H1 (cell line): ENCODE results near the gene RABEP2. TPM values are rescaled to one million over a fixed set of nuclear protein-coding genes. Genes with fewer than 3 reads are reported as not detected.

Experiments used
- JUN ChIP-seq: IDR thresholded peaks from 2 replicates; pipeline ENCODE4 v1.6.1; 2011; ENCODE audit warnings: low read depth, mild to moderate bottlenecking, improper control_type of control experiment, low read length
- JUND ChIP-seq: IDR thresholded peaks from 2 replicates; pipeline ENCODE4 v1.6.1; 2011; ENCODE audit warnings: mild to moderate bottlenecking, improper control_type of control experiment, low read length
- POLR2AphosphoS5 ChIP-seq: IDR thresholded peaks from 2 replicates; pipeline ENCODE4 v1.6.1; 2011; ENCODE audit warnings: low read depth, low read length
- SIX5 ChIP-seq: IDR thresholded peaks from 2 replicates; pipeline ENCODE4 v1.6.1; 2011; ENCODE audit warnings: mild to moderate bottlenecking, low read depth, low read length
- polyA plus RNA-seq, 7 experiments: library from polyadenylated mRNA; depleted of rRNA in 3 of 7; stranded (reverse) in 5 of 7; unstranded in 2 of 7; fragments of >200 nt in 5 of 7; fragments of 200-250 nt in 2 of 7; gene quantifications; 1 replicate in 5 of 7; 2 replicates in 1 of 7; 4 replicates in 1 of 7; pipeline versions ENCODE4 v1.2.1 to v1.2.3, GENCODE V29; 2011 to 2013; ENCODE audit warnings: missing spikeins in 2 of 7, mixed read lengths in 2 of 7
- total RNA-seq: library from RNA; stranded (reverse); fragmentation: NEBNext Ultra II Directional; extraction: Animal tissue kit (Norgen Biotek cat#: 25700); gene quantifications from 2 replicates; pipeline ENCODE4 v1.2.1, GENCODE V29; 2021
- TF ChIP-seq, protein P1 (sequence below): fragments of 300-600 bp; sonication (generic); IDR thresholded peaks from 2 replicates; pipeline ENCODE4 v1.7.1; 2012; ENCODE audit warnings: low read length, moderate library complexity, mild to moderate bottlenecking, inconsistent platforms; ENCODE audit not compliant: insufficient replicate concordance
- TF ChIP-seq, protein P2 (sequence below): IDR thresholded peaks from 2 replicates; pipeline ENCODE4 v1.6.1; 2011; ENCODE audit warnings: low read depth, mild to moderate bottlenecking, low read length; ENCODE audit not compliant: insufficient read depth
- TF ChIP-seq, protein P3 (sequence below), 3 experiments: IDR thresholded peaks; 1 replicate in 2 of 3; 2 replicates in 1 of 3; pipeline versions ENCODE4 v1.5.1 to v1.6.1; 2011; ENCODE audit warnings: low read length in 3 of 3, mild to moderate bottlenecking in 3 of 3, inconsistent platforms in 2 of 3, low read depth in 1 of 3, moderate library complexity in 1 of 3; ENCODE audit not compliant: insufficient read depth in 1 of 3; ENCODE audit errors: control extremely low read depth in 1 of 3

RABEP2 gene
- total and polyA plus RNA-seq, 2 of the 8 experiments (the other 6 are each of a cell fraction or from before 2014, with no cell fraction given): 10.4 to 14.9 TPM

DNA sequence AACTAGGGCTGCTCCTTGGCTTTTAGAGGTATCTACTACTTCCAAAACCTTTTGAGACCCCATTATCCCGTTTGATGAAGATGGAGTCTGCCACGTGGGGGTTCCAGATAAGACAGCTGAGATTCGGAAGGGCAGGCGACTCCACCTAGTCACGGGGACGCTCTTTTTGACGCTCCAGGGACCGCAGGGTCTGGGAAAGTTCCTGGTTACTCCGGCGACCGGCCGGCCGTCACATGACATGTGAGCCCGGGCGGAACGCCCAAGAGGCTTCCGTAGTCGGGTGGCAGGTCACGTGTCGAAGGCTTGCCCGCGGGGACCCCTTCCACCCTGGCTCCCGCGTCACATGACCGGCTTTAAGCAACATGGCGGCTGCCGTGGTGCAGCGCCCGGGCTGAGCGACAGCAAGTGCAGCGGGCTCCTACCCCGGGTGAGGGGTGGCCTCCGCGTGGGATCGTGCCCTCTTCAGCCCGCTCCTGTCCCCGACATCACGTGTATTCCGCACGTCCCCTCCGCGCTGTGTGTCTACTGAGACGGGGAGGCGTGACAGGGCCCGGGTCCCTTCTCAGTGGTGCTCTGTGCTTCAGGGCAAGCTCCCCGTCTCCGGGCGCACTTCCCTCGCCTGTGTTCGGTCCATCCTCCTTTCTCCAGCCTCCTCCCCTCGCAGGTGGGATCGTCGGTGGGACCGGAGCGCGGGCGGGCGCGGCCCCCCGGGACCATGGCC lies 49.6 kb upstream of the RABEP2 start, which contains the start of gene SPNS1 (continued):
- TF ChIP-seq, protein P1, sequence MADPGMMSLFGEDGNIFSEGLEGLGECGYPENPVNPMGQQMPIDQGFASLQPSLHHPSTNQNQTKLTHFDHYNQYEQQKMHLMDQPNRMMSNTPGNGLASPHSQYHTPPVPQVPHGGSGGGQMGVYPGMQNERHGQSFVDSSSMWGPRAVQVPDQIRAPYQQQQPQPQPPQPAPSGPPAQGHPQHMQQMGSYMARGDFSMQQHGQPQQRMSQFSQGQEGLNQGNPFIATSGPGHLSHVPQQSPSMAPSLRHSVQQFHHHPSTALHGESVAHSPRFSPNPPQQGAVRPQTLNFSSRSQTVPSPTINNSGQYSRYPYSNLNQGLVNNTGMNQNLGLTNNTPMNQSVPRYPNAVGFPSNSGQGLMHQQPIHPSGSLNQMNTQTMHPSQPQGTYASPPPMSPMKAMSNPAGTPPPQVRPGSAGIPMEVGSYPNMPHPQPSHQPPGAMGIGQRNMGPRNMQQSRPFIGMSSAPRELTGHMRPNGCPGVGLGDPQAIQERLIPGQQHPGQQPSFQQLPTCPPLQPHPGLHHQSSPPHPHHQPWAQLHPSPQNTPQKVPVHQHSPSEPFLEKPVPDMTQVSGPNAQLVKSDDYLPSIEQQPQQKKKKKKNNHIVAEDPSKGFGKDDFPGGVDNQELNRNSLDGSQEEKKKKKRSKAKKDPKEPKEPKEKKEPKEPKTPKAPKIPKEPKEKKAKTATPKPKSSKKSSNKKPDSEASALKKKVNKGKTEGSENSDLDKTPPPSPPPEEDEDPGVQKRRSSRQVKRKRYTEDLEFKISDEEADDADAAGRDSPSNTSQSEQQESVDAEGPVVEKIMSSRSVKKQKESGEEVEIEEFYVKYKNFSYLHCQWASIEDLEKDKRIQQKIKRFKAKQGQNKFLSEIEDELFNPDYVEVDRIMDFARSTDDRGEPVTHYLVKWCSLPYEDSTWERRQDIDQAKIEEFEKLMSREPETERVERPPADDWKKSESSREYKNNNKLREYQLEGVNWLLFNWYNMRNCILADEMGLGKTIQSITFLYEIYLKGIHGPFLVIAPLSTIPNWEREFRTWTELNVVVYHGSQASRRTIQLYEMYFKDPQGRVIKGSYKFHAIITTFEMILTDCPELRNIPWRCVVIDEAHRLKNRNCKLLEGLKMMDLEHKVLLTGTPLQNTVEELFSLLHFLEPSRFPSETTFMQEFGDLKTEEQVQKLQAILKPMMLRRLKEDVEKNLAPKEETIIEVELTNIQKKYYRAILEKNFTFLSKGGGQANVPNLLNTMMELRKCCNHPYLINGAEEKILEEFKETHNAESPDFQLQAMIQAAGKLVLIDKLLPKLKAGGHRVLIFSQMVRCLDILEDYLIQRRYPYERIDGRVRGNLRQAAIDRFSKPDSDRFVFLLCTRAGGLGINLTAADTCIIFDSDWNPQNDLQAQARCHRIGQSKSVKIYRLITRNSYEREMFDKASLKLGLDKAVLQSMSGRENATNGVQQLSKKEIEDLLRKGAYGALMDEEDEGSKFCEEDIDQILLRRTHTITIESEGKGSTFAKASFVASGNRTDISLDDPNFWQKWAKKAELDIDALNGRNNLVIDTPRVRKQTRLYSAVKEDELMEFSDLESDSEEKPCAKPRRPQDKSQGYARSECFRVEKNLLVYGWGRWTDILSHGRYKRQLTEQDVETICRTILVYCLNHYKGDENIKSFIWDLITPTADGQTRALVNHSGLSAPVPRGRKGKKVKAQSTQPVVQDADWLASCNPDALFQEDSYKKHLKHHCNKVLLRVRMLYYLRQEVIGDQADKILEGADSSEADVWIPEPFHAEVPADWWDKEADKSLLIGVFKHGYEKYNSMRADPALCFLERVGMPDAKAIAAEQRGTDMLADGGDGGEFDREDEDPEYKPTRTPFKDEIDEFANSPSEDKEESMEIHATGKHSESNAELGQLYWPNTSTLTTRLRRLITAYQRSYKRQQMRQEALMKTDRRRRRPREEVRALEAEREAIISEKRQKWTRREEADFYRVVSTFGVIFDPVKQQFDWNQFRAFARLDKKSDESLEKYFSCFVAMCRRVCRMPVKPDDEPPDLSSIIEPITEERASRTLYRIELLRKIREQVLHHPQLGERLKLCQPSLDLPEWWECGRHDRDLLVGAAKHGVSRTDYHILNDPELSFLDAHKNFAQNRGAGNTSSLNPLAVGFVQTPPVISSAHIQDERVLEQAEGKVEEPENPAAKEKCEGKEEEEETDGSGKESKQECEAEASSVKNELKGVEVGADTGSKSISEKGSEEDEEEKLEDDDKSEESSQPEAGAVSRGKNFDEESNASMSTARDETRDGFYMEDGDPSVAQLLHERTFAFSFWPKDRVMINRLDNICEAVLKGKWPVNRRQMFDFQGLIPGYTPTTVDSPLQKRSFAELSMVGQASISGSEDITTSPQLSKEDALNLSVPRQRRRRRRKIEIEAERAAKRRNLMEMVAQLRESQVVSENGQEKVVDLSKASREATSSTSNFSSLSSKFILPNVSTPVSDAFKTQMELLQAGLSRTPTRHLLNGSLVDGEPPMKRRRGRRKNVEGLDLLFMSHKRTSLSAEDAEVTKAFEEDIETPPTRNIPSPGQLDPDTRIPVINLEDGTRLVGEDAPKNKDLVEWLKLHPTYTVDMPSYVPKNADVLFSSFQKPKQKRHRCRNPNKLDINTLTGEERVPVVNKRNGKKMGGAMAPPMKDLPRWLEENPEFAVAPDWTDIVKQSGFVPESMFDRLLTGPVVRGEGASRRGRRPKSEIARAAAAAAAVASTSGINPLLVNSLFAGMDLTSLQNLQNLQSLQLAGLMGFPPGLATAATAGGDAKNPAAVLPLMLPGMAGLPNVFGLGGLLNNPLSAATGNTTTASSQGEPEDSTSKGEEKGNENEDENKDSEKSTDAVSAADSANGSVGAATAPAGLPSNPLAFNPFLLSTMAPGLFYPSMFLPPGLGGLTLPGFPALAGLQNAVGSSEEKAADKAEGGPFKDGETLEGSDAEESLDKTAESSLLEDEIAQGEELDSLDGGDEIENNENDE: no peak
- TF ChIP-seq JUN (no peak), POLR2AphosphoS5 (peak; percentile 78; the same call in 1 of the 2 replicates), JUND (no peak), SIX5 (no peak)
- TF ChIP-seq, protein P2, sequence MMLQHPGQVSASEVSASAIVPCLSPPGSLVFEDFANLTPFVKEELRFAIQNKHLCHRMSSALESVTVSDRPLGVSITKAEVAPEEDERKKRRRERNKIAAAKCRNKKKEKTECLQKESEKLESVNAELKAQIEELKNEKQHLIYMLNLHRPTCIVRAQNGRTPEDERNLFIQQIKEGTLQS: peak; percentile 99
- TF ChIP-seq, protein P3, sequence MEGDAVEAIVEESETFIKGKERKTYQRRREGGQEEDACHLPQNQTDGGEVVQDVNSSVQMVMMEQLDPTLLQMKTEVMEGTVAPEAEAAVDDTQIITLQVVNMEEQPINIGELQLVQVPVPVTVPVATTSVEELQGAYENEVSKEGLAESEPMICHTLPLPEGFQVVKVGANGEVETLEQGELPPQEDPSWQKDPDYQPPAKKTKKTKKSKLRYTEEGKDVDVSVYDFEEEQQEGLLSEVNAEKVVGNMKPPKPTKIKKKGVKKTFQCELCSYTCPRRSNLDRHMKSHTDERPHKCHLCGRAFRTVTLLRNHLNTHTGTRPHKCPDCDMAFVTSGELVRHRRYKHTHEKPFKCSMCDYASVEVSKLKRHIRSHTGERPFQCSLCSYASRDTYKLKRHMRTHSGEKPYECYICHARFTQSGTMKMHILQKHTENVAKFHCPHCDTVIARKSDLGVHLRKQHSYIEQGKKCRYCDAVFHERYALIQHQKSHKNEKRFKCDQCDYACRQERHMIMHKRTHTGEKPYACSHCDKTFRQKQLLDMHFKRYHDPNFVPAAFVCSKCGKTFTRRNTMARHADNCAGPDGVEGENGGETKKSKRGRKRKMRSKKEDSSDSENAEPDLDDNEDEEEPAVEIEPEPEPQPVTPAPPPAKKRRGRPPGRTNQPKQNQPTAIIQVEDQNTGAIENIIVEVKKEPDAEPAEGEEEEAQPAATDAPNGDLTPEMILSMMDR (IDR thresholded peaks at IDR 0.05; ENCODE audit: control extremely low read depth in 1 of 3, insufficient read depth in 1 of 3, low read depth in 1 of 3, low read length in 3 of 3): no peak
